GM21367 (cell line): ENCODE measurements around the gene CD109.
"Not testable (repeated sequence)": the region's sequence is repeated elsewhere in the genome, so short reads cannot be mapped to it uniquely, and the experiment has no call there.

Experiments
- ATAC-seq: cut with Tn5 transposase; IDR thresholded peaks from one replicate; pipeline ENCODE4 v1.9.1; 2021; ENCODE audit not compliant: unreplicated experiment

Gene CD109

GRCh38 chr6:73844696-73845095, 148.7 kb downstream of the CD109 start:
- not testable (repeated sequence) for ATAC-seq

- not testable (repeated sequence) for ATAC-seq
These were observed 155.0 kb downstream of the CD109 start for GRCh38 chr6:73851048-73851447.

GRCh38 chr6:73854998-73855718, 159.2 kb downstream of the CD109 start:
- ATAC-seq = no peak

- no peak for ATAC-seq
These were observed 161.4 kb downstream of the CD109 start for GRCh38 chr6:73857341-73857890.

GRCh38 chr6:73858376-73858775, 162.4 kb downstream of the CD109 start:
- no peak for ATAC-seq

- no peak for ATAC-seq
These were observed 164.3 kb downstream of the CD109 start for GRCh38 chr6:73860303-73860702.

GRCh38 chr6:73866305-73866704, 170.3 kb downstream of the CD109 start:
- ATAC-seq = no peak

- ATAC-seq = no peak
These were observed 171.4 kb downstream of the CD109 start for GRCh38 chr6:73867411-73867810.

- ATAC-seq = no peak
These were observed 174.9 kb downstream of the CD109 start for GRCh38 chr6:73870907-73871306.

- no peak for ATAC-seq
These were observed 177.1 kb downstream of the CD109 start for GRCh38 chr6:73873081-73873480.
